GM19240 (cell line): ENCODE results near the gene CRHBP.
"Not testable (repeated sequence)": the region's sequence is repeated elsewhere in the genome, so short reads cannot be mapped to it uniquely, and the experiment has no call there.

ENCODE experiments used
- DNase-seq: peaks from one replicate; pipeline ENCODE4 v3.0.0; 2011; ENCODE audit warnings: low spot score; ENCODE audit not compliant: insufficient read length

Gene CRHBP

GRCh38 chr5:76952795-76953536, at the start of gene CRHBP:
Gene CRHBP, plus strand, starts transcription at chr5:76953045. Its CDS starts 90 bp downstream, at chr5:76953135.
- DNase-seq: no peak

- DNase-seq: no peak
These were observed 44.7 kb upstream of the CRHBP start for GRCh38 chr5:76908166-76908565.

- DNase-seq: not testable (repeated sequence)
These were observed 42.4 kb upstream of the CRHBP start for GRCh38 chr5:76910344-76910933.

GRCh38 chr5:76914671-76915070, 38.2 kb upstream of the CRHBP start:
- not testable (repeated sequence) for DNase-seq

- DNase-seq: no peak
These were observed 34.3 kb upstream of the CRHBP start for GRCh38 chr5:76918539-76918938.

GRCh38 chr5:76920491-76920890, 32.4 kb upstream of the CRHBP start:
- DNase-seq: no peak

- DNase-seq: no peak
These were observed 26.3 kb upstream of the CRHBP start for GRCh38 chr5:76926329-76927105.

GRCh38 chr5:76927961-76928360, 24.9 kb upstream of the CRHBP start:
- no peak for DNase-seq

GRCh38 chr5:76930083-76930482, 22.8 kb upstream of the CRHBP start:
- no peak for DNase-seq

GRCh38 chr5:76938177-76938576, 14.7 kb upstream of the CRHBP start:
- DNase-seq: no peak

GRCh38 chr5:76941000-76941399, 11.8 kb upstream of the CRHBP start:
- no peak for DNase-seq

GRCh38 chr5:76941442-76941841, 11.4 kb upstream of the CRHBP start:
- DNase-seq: no peak

- no peak for DNase-seq
These were observed 10.3 kb upstream of the CRHBP start for GRCh38 chr5:76942581-76942980.

- no peak for DNase-seq
These were observed 9.8 kb upstream of the CRHBP start for GRCh38 chr5:76943006-76943405.

- no peak for DNase-seq
These were observed 8.2 kb upstream of the CRHBP start for GRCh38 chr5:76944638-76945037.

- not testable (repeated sequence) for DNase-seq
These were observed 7.6 kb upstream of the CRHBP start for GRCh38 chr5:76945238-76945637.

- DNase-seq: no peak
These were observed 6.8 kb upstream of the CRHBP start for GRCh38 chr5:76946090-76946489.

GRCh38 chr5:76947082-76947503, 5.8 kb upstream of the CRHBP start:
- no peak for DNase-seq

- no peak for DNase-seq
These were observed 922 bp downstream of the CRHBP start for GRCh38 chr5:76953551-76954382.

GRCh38 chr5:76954383-76954763, 1.5 kb downstream of the CRHBP start:
- no peak for DNase-seq

GRCh38 chr5:76956033-76956432, 3.2 kb downstream of the CRHBP start:
- no peak for DNase-seq
